Thyroid gland (tissue), 4 donors: Measurements from ENCODE around the gene ABCB8.

Experiments
- POLR2A ChIP-seq, 2 donors: fragments of 450-650 bp; IDR thresholded peaks; one replicate each; pipeline ENCODE4 v1.6.1; 2017; ENCODE audit warnings: antibody characterized with exemption in 2 of 2, mild to moderate bottlenecking in 2 of 2, moderate library complexity in 1 of 2
- TF ChIP-seq, protein P1 (sequence below), 6 experiments: fragments of 200-600 bp in 3 of 6; fragments of 450-650 bp in 3 of 6; sonication (generic) in 3 of 6; IDR thresholded peaks; one replicate each; pipeline ENCODE4 v1.5.1; 2016 to 2019; ENCODE audit warnings: antibody characterized with exemption in 6 of 6, mild to moderate bottlenecking in 2 of 6, inconsistent platforms in 1 of 6, moderate library complexity in 1 of 6

DNA sequence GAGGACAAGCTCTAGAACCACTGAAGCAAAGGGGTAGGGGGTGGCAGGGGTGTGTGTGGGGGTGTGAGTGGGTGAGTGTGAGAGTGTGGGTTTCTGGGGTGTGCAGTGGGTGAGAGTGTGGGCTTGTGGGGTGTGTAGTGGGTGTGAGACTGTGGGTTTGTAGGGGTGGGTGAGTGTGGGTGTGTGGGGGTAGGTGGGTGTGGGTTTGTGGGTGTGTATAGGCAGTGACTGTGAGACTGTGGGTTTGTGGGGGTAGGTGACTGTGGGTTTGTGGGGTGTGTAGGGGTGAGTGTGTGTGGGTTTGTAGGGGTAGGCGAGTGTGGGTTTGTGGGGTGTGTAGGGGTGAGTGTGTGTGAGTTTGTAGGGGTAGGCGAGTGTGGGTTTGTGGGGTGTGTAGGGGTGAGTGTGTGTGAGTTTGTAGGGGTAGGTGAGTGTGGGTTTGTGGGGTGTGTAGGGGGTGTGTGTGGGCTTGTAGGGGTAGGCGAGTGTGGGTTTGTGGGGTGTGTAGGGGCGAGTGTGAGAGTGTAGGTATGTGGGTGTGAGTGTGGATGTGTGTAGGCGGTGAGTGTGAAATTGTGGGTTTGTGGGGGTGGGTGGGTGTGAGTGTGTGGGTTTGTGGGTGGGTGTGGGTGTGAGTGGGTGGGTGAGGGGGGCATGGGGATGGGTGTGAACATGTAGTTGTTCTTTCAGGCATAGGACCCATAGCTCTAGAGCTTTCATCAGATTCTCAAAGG, 28.6 kb upstream of the ABCB8 start:
- TF ChIP-seq, protein P1, sequence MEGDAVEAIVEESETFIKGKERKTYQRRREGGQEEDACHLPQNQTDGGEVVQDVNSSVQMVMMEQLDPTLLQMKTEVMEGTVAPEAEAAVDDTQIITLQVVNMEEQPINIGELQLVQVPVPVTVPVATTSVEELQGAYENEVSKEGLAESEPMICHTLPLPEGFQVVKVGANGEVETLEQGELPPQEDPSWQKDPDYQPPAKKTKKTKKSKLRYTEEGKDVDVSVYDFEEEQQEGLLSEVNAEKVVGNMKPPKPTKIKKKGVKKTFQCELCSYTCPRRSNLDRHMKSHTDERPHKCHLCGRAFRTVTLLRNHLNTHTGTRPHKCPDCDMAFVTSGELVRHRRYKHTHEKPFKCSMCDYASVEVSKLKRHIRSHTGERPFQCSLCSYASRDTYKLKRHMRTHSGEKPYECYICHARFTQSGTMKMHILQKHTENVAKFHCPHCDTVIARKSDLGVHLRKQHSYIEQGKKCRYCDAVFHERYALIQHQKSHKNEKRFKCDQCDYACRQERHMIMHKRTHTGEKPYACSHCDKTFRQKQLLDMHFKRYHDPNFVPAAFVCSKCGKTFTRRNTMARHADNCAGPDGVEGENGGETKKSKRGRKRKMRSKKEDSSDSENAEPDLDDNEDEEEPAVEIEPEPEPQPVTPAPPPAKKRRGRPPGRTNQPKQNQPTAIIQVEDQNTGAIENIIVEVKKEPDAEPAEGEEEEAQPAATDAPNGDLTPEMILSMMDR (IDR thresholded peaks at IDR 0.05): no peak
- TF ChIP-seq POLR2A (IDR thresholded peaks at IDR 0.05): no peak
